Smooth muscle cell (in vitro differentiated cells): ENCODE data around the gene GLP2R. TPM values are rescaled to one million over a fixed set of nuclear protein-coding genes. Genes with fewer than 3 reads are reported as not detected.

Source experiments
- DNase-seq: peaks from one replicate; lab custom pipeline; 2025; ENCODE audit not compliant: unreplicated experiment; lab: John Stamatoyannopoulos, UW
- H2AFZ ChIP-seq: fragments of 200-600 bp; sonication (generic); 2 replicates; pipeline ENCODE4 v1.6.0; 2016; ENCODE audit warnings: antibody characterized with exemption, low read depth, mild to moderate bottlenecking
- H3F3A ChIP-seq: fragments of 200-600 bp; sonication (generic); 2 replicates; pipeline ENCODE4 v1.6.0; 2017; ENCODE audit warnings: antibody characterized with exemption, low read depth
- H3K27ac ChIP-seq: fragments of 200-600 bp; sonication (generic); 2 replicates; pipeline ENCODE4 v1.5.1; 2016; ENCODE audit warnings: low read depth, mild to moderate bottlenecking
- H3K27me3 ChIP-seq: fragments of 200-600 bp; sonication (generic); 2 replicates; pipeline ENCODE4 v1.6.1; 2016; ENCODE audit warnings: low read depth, mild to moderate bottlenecking
- H3K36me3 ChIP-seq: fragments of 200-600 bp; sonication (generic); 2 replicates; pipeline ENCODE4 v1.5.1; 2016; ENCODE audit warnings: low read depth
- H3K4me1 ChIP-seq: fragments of 200-600 bp; sonication (generic); 2 replicates; pipeline ENCODE4 v1.5.1; 2016; ENCODE audit warnings: low read depth
- H3K4me2 ChIP-seq: fragments of 200-600 bp; sonication (generic); 2 replicates; pipeline ENCODE4 v1.6.0; 2016; ENCODE audit warnings: mild to moderate bottlenecking
- H3K4me3 ChIP-seq: fragments of 200-600 bp; sonication (generic); 2 replicates; pipeline ENCODE4 v1.5.1; 2016; ENCODE audit warnings: mild to moderate bottlenecking
- H3K79me2 ChIP-seq: fragments of 200-600 bp; sonication (generic); 2 replicates; pipeline ENCODE4 v1.6.0; 2016; ENCODE audit warnings: low read depth, mild to moderate bottlenecking
- H3K9ac ChIP-seq: fragments of 200-600 bp; sonication (generic); 2 replicates; pipeline ENCODE4 v1.6.0; 2016; ENCODE audit warnings: low read depth
- H3K9me3 ChIP-seq: fragments of 200-600 bp; sonication (generic); replicated peaks from 2 replicates; pipeline ENCODE4 v1.5.1; 2016; ENCODE audit warnings: low read depth
- H4K20me1 ChIP-seq: fragments of 200-600 bp; sonication (generic); 2 replicates; pipeline ENCODE4 v1.6.0; 2016; ENCODE audit warnings: low read depth
- CTCF ChIP-seq: fragments of 200-600 bp; sonication (generic); IDR thresholded peaks from 2 replicates; pipeline ENCODE4 v1.5.1; 2017; ENCODE audit warnings: borderline replicate concordance, mild to moderate bottlenecking, antibody characterized with exemption; ENCODE audit not compliant: insufficient read depth, poor library complexity, severe bottlenecking
- WGBS: methylation state at CpG from one replicate; pipeline ENCODE4 v1.1.7; 2016; ENCODE audit warnings: low lambda C conversion rate; 5-methylcytosine and 5-hydroxymethylcytosine counted together
- polyA plus RNA-seq: library from polyadenylated mRNA; unstranded; fragments of >200 nt; fragmentation: Nextera tagmentation; extraction: Ambion mirVana; gene quantifications from 2 replicates; pipeline ENCODE4 v1.2.1, GENCODE V29; 2016
- total RNA-seq: library from RNA; depleted of rRNA; stranded (reverse); fragments of >200 nt; gene quantifications from 2 replicates; pipeline ENCODE4 v1.2.3, GENCODE V29; 2014

Gene GLP2R
- total and polyA plus RNA-seq, 2 experiments from 2014 or later = 0.03 to 0.45 TPM

DNA sequence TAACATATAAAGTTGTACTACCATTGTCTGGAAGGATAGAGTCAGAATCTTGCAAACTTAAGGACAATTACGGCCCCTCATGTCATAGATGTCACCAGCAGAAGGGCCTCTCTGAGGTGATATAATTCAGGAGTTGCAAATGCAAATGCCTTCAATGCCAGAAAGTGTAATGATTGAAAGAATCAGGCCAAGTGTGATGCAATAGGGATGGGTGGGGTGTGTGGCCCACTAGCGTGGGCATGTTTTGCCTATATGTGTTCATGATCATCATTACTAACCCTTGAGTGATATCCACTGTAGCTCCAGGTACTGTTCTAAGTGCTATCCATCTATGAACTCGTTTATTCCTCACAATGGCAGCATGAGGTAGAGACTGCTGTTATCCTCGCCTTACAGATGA is 35.4 kb upstream of the GLP2R start:
- no peak overlapping the region for H3K4me2 ChIP-seq
- H4K20me1 ChIP-seq = no peaks in the 10 kb centered on the region
- DNase-seq = no peak
- no peak overlapping the region for H3K9ac ChIP-seq
- no peaks in the 10 kb centered on the region for H3K36me3 ChIP-seq
- no peaks in the 10 kb centered on the region for H3F3A ChIP-seq
- H3K79me2 ChIP-seq = no peaks in the 10 kb centered on the region
- WGBS = 88% methylated on average over 4 of the region's 4 CpGs
- H3K9me3 ChIP-seq = no peaks in the 10 kb centered on the region
- no peak overlapping the region for H3K4me3 ChIP-seq
- H3K27me3 ChIP-seq = no peaks in the 10 kb centered on the region
- H3K4me1 ChIP-seq = peaks cover 10% of the 10 kb centered on the region
- TF ChIP-seq CTCF = no peak
- no peak overlapping the region for H3K27ac ChIP-seq
- H2AFZ ChIP-seq = no peak overlapping the region

- Histone ChIP-seq H3F3A (no peaks in the 10 kb centered on the region), H3K9me3 (no peaks in the 10 kb centered on the region), H3K27ac (no peak within 1 kb of the TSS), H3K79me2 (no peaks in the 10 kb centered on the region), H3K4me2 (peak within 1 kb of the TSS; percentile 10), H3K27me3 (peaks cover under 1% of the 10 kb centered on the region), H3K36me3 (no peaks in the 10 kb centered on the region), H2AFZ (no peak within 1 kb of the TSS), H3K4me3 (no peak within 1 kb of the TSS), H4K20me1 (no peaks in the 10 kb centered on the region), H3K4me1 (peaks cover 10% of the 10 kb centered on the region), H3K9ac (no peak within 1 kb of the TSS)
- no peak for DNase-seq
- 68% methylated on average over 15 of the region's 15 CpGs for WGBS
- TF ChIP-seq CTCF = no peak
Observed at GRCh38 chr17:9790889-9791876, 34.5 kb upstream of the GLP2R start, which contains the start of gene DHRS7C. Gene DHRS7C (minus strand): TSS chr17:9791592. CDS start chr17:9791284, 308 bp downstream.

DNA sequence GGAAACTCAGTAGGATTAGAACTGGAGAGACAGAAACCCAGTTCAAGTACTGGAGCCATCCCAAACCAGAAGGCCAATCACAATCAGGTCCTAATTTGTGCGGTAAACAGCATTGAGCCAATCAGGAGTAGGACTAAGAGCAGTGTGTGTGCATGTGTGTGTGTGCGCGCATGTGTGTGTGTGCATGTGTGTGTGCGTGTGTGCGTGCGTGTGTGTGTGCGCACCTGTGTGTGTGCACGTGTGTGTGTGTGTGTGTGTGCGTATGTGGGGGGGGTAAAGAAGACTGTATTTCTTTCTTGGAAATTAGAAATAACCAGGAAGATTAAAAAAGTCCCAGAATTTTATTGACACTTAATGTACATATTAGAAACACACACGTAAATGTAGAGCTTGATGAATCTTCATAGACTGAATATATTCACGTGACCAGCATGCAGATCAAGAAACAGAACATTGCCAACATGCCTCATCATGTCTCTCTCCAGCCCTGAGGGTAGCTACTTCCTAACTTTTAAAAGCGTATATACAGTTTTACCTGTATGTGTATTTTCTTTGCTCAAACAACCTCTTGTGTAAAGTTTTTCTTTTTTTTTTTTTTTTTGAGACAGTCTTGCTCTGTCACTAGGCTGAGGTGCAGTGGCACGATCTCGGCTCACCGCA is 33.4 kb upstream of the GLP2R start:
- Histone ChIP-seq H3K4me1 (peaks cover 10% of the 10 kb centered on the region), H3K9me3 (no peaks in the 10 kb centered on the region), H3K9ac (no peak overlapping the region), H3F3A (no peaks in the 10 kb centered on the region), H3K4me2 (no peak overlapping the region), H3K36me3 (no peaks in the 10 kb centered on the region), H2AFZ (no peak overlapping the region), H3K27ac (no peak overlapping the region), H4K20me1 (no peaks in the 10 kb centered on the region), H3K27me3 (peaks cover 5% of the 10 kb centered on the region), H3K79me2 (no peaks in the 10 kb centered on the region), H3K4me3 (no peak overlapping the region)
- TF ChIP-seq CTCF = no peak
- WGBS = 92% methylated on average over 15 of the region's 15 CpGs
- DNase-seq = no peak
